Measurements from ENCODE around the gene TUT1. TPM values are rescaled to one million over a fixed set of nuclear protein-coding genes. Genes with fewer than 3 reads are reported as not detected.

Gene TUT1
- total RNA-seq, 1 donor from 2014 or later, result 12.3 TPM

GRCh38 chr11:62546244-62546928 lies 44.9 kb downstream of the TUT1 start, which contains the start of gene AHNAK:
TSS of gene AHNAK (minus strand) at chr11:62546806. CDS start at chr11:62536098, 10,708 bp downstream.
- intact Hi-C loops (cut with micrococcal nuclease), result loop anchor here (10.0 kb wide), 2 partner anchors 112 to 152 kb away; no protein-coding TSS in a partner anchor
- DNase-seq (peak; percentile 94), ATAC-seq (peak; percentile 75)

- DNase-seq (peak; percentile 97), ATAC-seq (peak; percentile 66)
- intact Hi-C loops (cut with micrococcal nuclease), result loop anchor here (10.0 kb wide), 2 partner anchors 111 to 151 kb away; no protein-coding TSS in a partner anchor
Measured at GRCh38 chr11:62545437-62546243, 45.7 kb downstream of the TUT1 start.

GRCh38 chr11:62544581-62545436 lies 46.5 kb downstream of the TUT1 start:
- intact Hi-C loops (cut with micrococcal nuclease), result loop anchor here (5.0 to 10.0 kb wide), 3 partner anchors 38 to 150 kb away; no protein-coding TSS in a partner anchor
- peak; percentile 59 for DNase-seq
- no peak for ATAC-seq

- intact Hi-C loops (cut with micrococcal nuclease), result loop anchor here (5.0 to 10.0 kb wide), 3 partner anchors 37 to 149 kb away; no protein-coding TSS in a partner anchor
- ATAC-seq (no peak), DNase-seq (peak; percentile 48)
Measured at GRCh38 chr11:62543680-62544444, 47.5 kb downstream of the TUT1 start.

GRCh38 chr11:62542750-62543567 lies 48.4 kb downstream of the TUT1 start:
- intact Hi-C loops (cut with micrococcal nuclease), result loop anchor here (5.0 to 10.0 kb wide), 3 partner anchors 36 to 148 kb away; no protein-coding TSS in a partner anchor
- peak; percentile 38 for ATAC-seq
- peak; percentile 91 for DNase-seq

- intact Hi-C loops (cut with micrococcal nuclease), result loop anchor here (5.0 to 10.0 kb wide), 3 partner anchors 35 to 147 kb away; no protein-coding TSS in a partner anchor
- ATAC-seq, result no peak
Measured at GRCh38 chr11:62542111-62542745, 49.1 kb downstream of the TUT1 start.

GRCh38 chr11:62540804-62541701 lies 50.3 kb downstream of the TUT1 start:
- intact Hi-C loops (cut with micrococcal nuclease), result loop anchor here (5.0 to 10.0 kb wide), 3 partner anchors 34 to 146 kb away; no protein-coding TSS in a partner anchor
- ATAC-seq, result no peak
- DNase-seq, result peak; percentile 62

More at GRCh38 chr11:62542111-62542745, 49.1 kb downstream of the TUT1 start:
- DNase-seq, result no peak

GRCh38 chr11:62539238-62539925 lies 51.9 kb downstream of the TUT1 start:
- DNase-seq, result peak; percentile 80
- ATAC-seq, result peak; percentile 45
- intact Hi-C loops (cut with micrococcal nuclease), result no loop called here

- intact Hi-C loops (cut with micrococcal nuclease), result no loop called here
- no peak for DNase-seq
- no peak for ATAC-seq
Measured at GRCh38 chr11:62538470-62539237, 52.7 kb downstream of the TUT1 start.

GRCh38 chr11:62536301-62536957 lies 54.9 kb downstream of the TUT1 start:
- ATAC-seq, result no peak
- DNase-seq, result no peak
- intact Hi-C loops (cut with micrococcal nuclease), result no loop called here

GRCh38 chr11:62535802-62536201 lies 55.5 kb downstream of the TUT1 start:
- DNase-seq, result no peak
- intact Hi-C loops (cut with micrococcal nuclease), result no loop called here
- no peak for ATAC-seq

GRCh38 chr11:62534779-62535545 lies 56.4 kb downstream of the TUT1 start:
- DNase-seq (no peak), ATAC-seq (no peak)
- intact Hi-C loops (cut with micrococcal nuclease), result no loop called here

- intact Hi-C loops (cut with micrococcal nuclease), result no loop called here
- ATAC-seq (no peak), DNase-seq (no peak)
Measured at GRCh38 chr11:62532096-62532495, 59.2 kb downstream of the TUT1 start.
